Spleen (tissue), 11 donors: Measurements from ENCODE around the gene SLC16A1. TPM values are rescaled to one million over a fixed set of nuclear protein-coding genes. Genes with fewer than 3 reads are reported as not detected.

Source experiments
- DNase-seq: peaks from one replicate; pipeline ENCODE4 v3.0.0-alpha.2; 2020
- H3K27ac ChIP-seq, 8 donors: fragments of 200-600 bp; sonication (generic) in 7 of 8; 1 replicate in 4 of 8; 2 replicates in 4 of 8; pipeline versions ENCODE4 v1.5.0 to v1.8.0; 2016 to 2021; ENCODE audit warnings: inconsistent platforms in 4 of 8, mild to moderate bottlenecking in 4 of 8, moderate library complexity in 1 of 8
- H3K27me3 ChIP-seq, 7 donors: fragments of 200-600 bp; sonication (generic) in 6 of 7; replicated peaks in 1 of 7; 1 replicate in 4 of 7; 2 replicates in 3 of 7; pipeline versions ENCODE4 v1.5.0 to v1.8.0; 2016 to 2021; ENCODE audit warnings: inconsistent platforms in 3 of 7, mild to moderate bottlenecking in 1 of 7
- H3K36me3 ChIP-seq, 6 donors: fragments of 200-600 bp; sonication (generic) in 5 of 6; 1 replicate in 4 of 6; 2 replicates in 2 of 6; pipeline versions ENCODE4 v1.5.0 to v1.8.0; 2016 to 2021; ENCODE audit warnings: inconsistent platforms in 2 of 6
- H3K4me1 ChIP-seq, 6 donors: fragments of 200-600 bp; sonication (generic) in 5 of 6; 1 replicate in 3 of 6; 2 replicates in 3 of 6; pipeline versions ENCODE4 v1.5.0 to v1.8.0; 2016 to 2021; ENCODE audit warnings: inconsistent platforms in 3 of 6
- H3K4me3 ChIP-seq, 8 donors: fragments of 200-600 bp; sonication (generic) in 7 of 8; 1 replicate in 4 of 8; 2 replicates in 4 of 8; pipeline versions ENCODE4 v1.5.0 to v1.8.0; 2016 to 2021; ENCODE audit warnings: inconsistent platforms in 4 of 8, mild to moderate bottlenecking in 4 of 8, moderate library complexity in 2 of 8
- H3K9me3 ChIP-seq, 8 donors: fragments of 200-600 bp; sonication (generic) in 7 of 8; 1 replicate in 4 of 8; 2 replicates in 4 of 8; pipeline versions ENCODE4 v1.5.0 to v1.8.0; 2016 to 2021; ENCODE audit warnings: inconsistent platforms in 4 of 8
- CTCF ChIP-seq, 11 experiments: fragments of 200-600 bp in 7 of 11; fragments of 450-650 bp in 4 of 11; sonication (generic) in 4 of 11; IDR thresholded peaks in 8 of 11; conservative IDR thresholded peaks in 3 of 11; 1 replicate in 7 of 11; 2 replicates in 4 of 11; pipeline versions ENCODE4 v1.4.0 to v1.8.0; 2016 to 2021; ENCODE audit warnings: antibody characterized with exemption in 11 of 11, inconsistent platforms in 4 of 11, mild to moderate bottlenecking in 1 of 11
- POLR2A ChIP-seq, 3 donors: fragments of 450-650 bp; IDR thresholded peaks; one replicate each; pipeline ENCODE4 v1.5.1; 2017; ENCODE audit warnings: antibody characterized with exemption in 3 of 3, mild to moderate bottlenecking in 1 of 3
- POLR2AphosphoS5 ChIP-seq, 3 donors: sonication (generic); formaldehyde crosslinking; IDR thresholded peaks; one replicate each; pipeline ENCODE4 v1.5.1; 2017; ENCODE audit warnings: antibody characterized with exemption in 3 of 3
- WGBS, 5 donors: extraction: QIAGEN DNeasy Blood & Tissue Kit in 3 of 5; methylation state at CpG; one replicate each; pipeline versions ENCODE4 v1.1.5 to v1.1.7; 2013 to 2018; 5-methylcytosine and 5-hydroxymethylcytosine counted together
- intact Hi-C: fragments of 100-400 bp; cut with DNase I; formaldehyde crosslinking; loops from one replicate; pipeline ENCODE4 v1.15.0; 2023; ENCODE audit warnings: low total_unique reads
- polyA plus RNA-seq, 3 donors: library from polyadenylated mRNA; stranded (reverse); fragments of 200-250 nt; gene quantifications; one replicate each; pipeline ENCODE4 v1.2.1, GENCODE V29; 2013
- total RNA-seq, 7 donors: library from RNA; depleted of rRNA in 3 of 7; stranded (reverse); fragments of >200 nt in 3 of 7; fragmentation: NEBNext Ultra II Directional in 4 of 7; extraction: Animal tissue kit (Norgen Biotek cat#: 25700) in 4 of 7; gene quantifications; one replicate each; pipeline versions ENCODE4 v1.1.0 to v1.2.1, GENCODE V29; 2016 to 2021
- donor health status: healthy with polysubstance abuse.
- donor health status: DM: no; HTN: no; CAD: no; lungs with moderate emphysema.
- donor health status: DM: no; HTN: no; CAD: no.
- donor health status: Bipolar disorder and iron deficiency.
- donor health status: healthy.
- donor health status: DM: no; HTN: no; CAD: no.
- donor health status: DM: yes; HTN: yes; CAD: no.

SLC16A1 gene
- total and polyA plus RNA-seq, 10 donors, result 2.9 to 24.6 (median 18.2) TPM

GRCh38 chr1:112954017-112954650 lies 1.9 kb downstream of the SLC16A1 start:
- no peaks in the 10 kb centered on the region for H3K27me3 ChIP-seq
- H3K4me3 ChIP-seq, result peak overlapping the region in 2 of 8 donors; percentile 6 to 75
- DNase-seq, result no peak
- H3K9me3 ChIP-seq, result no peaks in the 10 kb centered on the region
- intact Hi-C loops, result no loop called here
- WGBS, 5 donors, result 78 to 91% (median 87%) methylated on average over 4 of the region's 4 CpGs
- no peaks in the 10 kb centered on the region for H3K36me3 ChIP-seq
- peaks cover 19 to 55% (median 35%) of the 10 kb centered on the region in 6 donors for H3K4me1 ChIP-seq
- TF ChIP-seq POLR2A (IDR thresholded peaks at IDR 0.05), result no peak
- no peak for TF ChIP-seq POLR2AphosphoS5 (IDR thresholded peaks at IDR 0.05)
- TF ChIP-seq CTCF (IDR thresholded peaks at IDR 0.05 in 8 of 11, conservative IDR thresholded peaks at IDR 0.05 in 3 of 11), result no peak
- H3K27ac ChIP-seq, result no peak overlapping the region

- no peaks in the 10 kb centered on the region for H3K36me3 ChIP-seq
- H3K27ac ChIP-seq, result no peak overlapping the region
- WGBS, 5 donors, result 94 to 100% (median 98%) methylated on average over 1 of the region's 1 CpG
- no peak for DNase-seq
- H3K4me3 ChIP-seq, result no peak overlapping the region
- TF ChIP-seq CTCF (IDR thresholded peaks at IDR 0.05 in 8 of 11, conservative IDR thresholded peaks at IDR 0.05 in 3 of 11) (no peak), POLR2AphosphoS5 (IDR thresholded peaks at IDR 0.05) (no peak), POLR2A (IDR thresholded peaks at IDR 0.05) (no peak)
- H3K4me1 ChIP-seq, result peaks cover 7 to 21% (median 11%) of the 10 kb centered on the region in 6 donors
- no peaks in the 10 kb centered on the region for H3K27me3 ChIP-seq
- H3K9me3 ChIP-seq, result no peaks in the 10 kb centered on the region
- intact Hi-C loops, result no loop called here
Observed at GRCh38 chr1:112950426-112950825, 5.6 kb downstream of the SLC16A1 start.

- Histone ChIP-seq H3K4me1 (no peaks in the 10 kb centered on the region), H3K27ac (no peak overlapping the region), H3K4me3 (no peak overlapping the region), H3K27me3 (no peaks in the 10 kb centered on the region), H3K9me3 (no peaks in the 10 kb centered on the region), H3K36me3 (peaks cover 0 to 4% (median 0%) of the 10 kb centered on the region in 6 donors)
- 87 to 93% (median 89%) methylated on average over 3 of the region's 3 CpGs for WGBS, 5 donors
- intact Hi-C loops, result no loop called here
- DNase-seq, result no peak
- TF ChIP-seq POLR2A (IDR thresholded peaks at IDR 0.05) (no peak), POLR2AphosphoS5 (IDR thresholded peaks at IDR 0.05) (no peak), CTCF (IDR thresholded peaks at IDR 0.05 in 8 of 11, conservative IDR thresholded peaks at IDR 0.05 in 3 of 11) (no peak)
Observed at GRCh38 chr1:112946683-112947082, 9.3 kb downstream of the SLC16A1 start.

- no peaks in the 10 kb centered on the region for H3K9me3 ChIP-seq
- DNase-seq, result no peak
- WGBS, 5 donors, result 58 to 94% (median 79%) methylated on average over 3 of the region's 3 CpGs
- no peak overlapping the region for H3K27ac ChIP-seq
- no peak overlapping the region for H3K4me3 ChIP-seq
- no peaks in the 10 kb centered on the region for H3K27me3 ChIP-seq
- H3K36me3 ChIP-seq, result peaks cover 0 to 4% (median 0%) of the 10 kb centered on the region in 6 donors
- TF ChIP-seq POLR2A (IDR thresholded peaks at IDR 0.05) (no peak), POLR2AphosphoS5 (IDR thresholded peaks at IDR 0.05) (no peak), CTCF (IDR thresholded peaks at IDR 0.05 in 8 of 11, conservative IDR thresholded peaks at IDR 0.05 in 3 of 11) (no peak)
- H3K4me1 ChIP-seq, result peaks cover 0 to 16% (median 0%) of the 10 kb centered on the region in 6 donors
- intact Hi-C loops, result no loop called here
Observed at GRCh38 chr1:112939810-112940209, 16.2 kb downstream of the SLC16A1 start.
